IPS DF 6.9 (cell line): ENCODE results near the gene HBG1.

ENCODE experiments used
- DNase-seq: peaks from one replicate; pipeline ENCODE4 v3.0.0-alpha.2; 2013; ENCODE audit warnings: low read depth, low spot score
- H3K27ac ChIP-seq: one replicate; pipeline ENCODE4 v1.5.1; 2013; ENCODE audit warnings: low read length, control low read depth
- H3K27me3 ChIP-seq: 2 replicates; pipeline ENCODE4 v1.6.1; 2013; ENCODE audit warnings: mild to moderate bottlenecking, low read length; ENCODE audit not compliant: control insufficient read depth, insufficient read depth
- H3K36me3 ChIP-seq: 2 replicates; pipeline ENCODE4 v1.6.1; 2013; ENCODE audit warnings: low read length; ENCODE audit not compliant: control insufficient read depth, insufficient read depth
- H3K4me1 ChIP-seq: 2 replicates; pipeline ENCODE4 v1.6.1; 2013; ENCODE audit warnings: low read length; ENCODE audit not compliant: control insufficient read depth, insufficient read depth
- H3K4me3 ChIP-seq: 2 replicates; pipeline ENCODE4 v1.5.1; 2013; ENCODE audit warnings: mild to moderate bottlenecking, low read length
- H3K9me3 ChIP-seq: 2 replicates; pipeline ENCODE4 v1.6.1; 2013; ENCODE audit warnings: low read length, inconsistent platforms; ENCODE audit not compliant: control insufficient read depth, insufficient read depth
- WGBS: extraction: QIAGEN DNeasy Blood & Tissue Kit; methylation state at CpG from one replicate; pipeline ENCODE4 v1.1.7; 2013; ENCODE audit warnings: mixed read lengths, missing lambda C conversion rate; ENCODE audit not compliant: insufficient read length, insufficient coverage; 5-methylcytosine and 5-hydroxymethylcytosine counted together

The HBG1 gene

GRCh38 chr11:5235364-5236095 lies 14.1 kb downstream of the HBG1 start:
- Histone ChIP-seq H3K36me3 (no peaks in the 10 kb centered on the region), H3K27ac (no peak overlapping the region), H3K9me3 (no peaks in the 10 kb centered on the region), H3K27me3 (no peaks in the 10 kb centered on the region), H3K4me3 (no peak overlapping the region), H3K4me1 (no peaks in the 10 kb centered on the region)
- no peak for DNase-seq
- WGBS = no CpG with 5 or more reads among the region's 5 CpGs

- H3K27me3 ChIP-seq = no peaks in the 10 kb centered on the region
- H3K4me1 ChIP-seq = no peaks in the 10 kb centered on the region
- no peaks in the 10 kb centered on the region for H3K36me3 ChIP-seq
- no CpG with 5 or more reads among the region's 2 CpGs for WGBS
- H3K4me3 ChIP-seq = no peak within 1 kb of the TSS
- H3K27ac ChIP-seq = no peak within 1 kb of the TSS
- DNase-seq = no peak
- H3K9me3 ChIP-seq = no peaks in the 10 kb centered on the region
Observed at GRCh38 chr11:5234381-5234834, 15.2 kb downstream of the HBG1 start, which contains the start of gene HBD. Gene HBD, minus strand, starts transcription at chr11:5234483. Its CDS starts 50 bp downstream, at chr11:5234433.

GRCh38 chr11:5233307-5233706 lies 16.4 kb downstream of the HBG1 start:
- Histone ChIP-seq H3K36me3 (no peaks in the 10 kb centered on the region), H3K9me3 (no peaks in the 10 kb centered on the region), H3K27ac (no peak overlapping the region), H3K4me1 (no peaks in the 10 kb centered on the region), H3K27me3 (no peaks in the 10 kb centered on the region), H3K4me3 (no peak overlapping the region)
- WGBS = no CpG with 5 or more reads among the region's 1 CpG
- DNase-seq = no peak

GRCh38 chr11:5232821-5233220 lies 16.8 kb downstream of the HBG1 start:
- Histone ChIP-seq H3K4me1 (no peaks in the 10 kb centered on the region), H3K9me3 (no peaks in the 10 kb centered on the region), H3K27ac (no peak overlapping the region), H3K27me3 (no peaks in the 10 kb centered on the region), H3K4me3 (no peak overlapping the region), H3K36me3 (no peaks in the 10 kb centered on the region)
- no CpG with 5 or more reads among the region's 2 CpGs for WGBS
- DNase-seq = no peak

GRCh38 chr11:5232176-5232575 lies 17.5 kb downstream of the HBG1 start:
- H3K27ac ChIP-seq = no peak overlapping the region
- H3K9me3 ChIP-seq = no peaks in the 10 kb centered on the region
- H3K4me3 ChIP-seq = no peak overlapping the region
- no peak for DNase-seq
- H3K27me3 ChIP-seq = no peaks in the 10 kb centered on the region
- H3K4me1 ChIP-seq = no peaks in the 10 kb centered on the region
- no peaks in the 10 kb centered on the region for H3K36me3 ChIP-seq
- WGBS = 100% methylated on average over 2 of the region's 3 CpGs

- WGBS = no CpG with 5 or more reads among the region's 2 CpGs
- no peaks in the 10 kb centered on the region for H3K4me1 ChIP-seq
- no peaks in the 10 kb centered on the region for H3K36me3 ChIP-seq
- DNase-seq = no peak
- no peaks in the 10 kb centered on the region for H3K9me3 ChIP-seq
- H3K27me3 ChIP-seq = no peaks in the 10 kb centered on the region
- no peak overlapping the region for H3K27ac ChIP-seq
- no peak overlapping the region for H3K4me3 ChIP-seq
Observed at GRCh38 chr11:5231111-5231510, 18.5 kb downstream of the HBG1 start.

GRCh38 chr11:5230266-5230665 lies 19.4 kb downstream of the HBG1 start:
- H3K9me3 ChIP-seq = no peaks in the 10 kb centered on the region
- no peaks in the 10 kb centered on the region for H3K4me1 ChIP-seq
- no peaks in the 10 kb centered on the region for H3K36me3 ChIP-seq
- H3K27ac ChIP-seq = no peak overlapping the region
- DNase-seq = no peak
- WGBS = 100% methylated on average over 1 of the region's 1 CpG
- no peaks in the 10 kb centered on the region for H3K27me3 ChIP-seq
- H3K4me3 ChIP-seq = no peak overlapping the region

- H3K27ac ChIP-seq = no peak overlapping the region
- no CpG with 5 or more reads among the region's 2 CpGs for WGBS
- H3K36me3 ChIP-seq = no peaks in the 10 kb centered on the region
- H3K4me3 ChIP-seq = no peak overlapping the region
- no peaks in the 10 kb centered on the region for H3K4me1 ChIP-seq
- no peaks in the 10 kb centered on the region for H3K9me3 ChIP-seq
- no peak for DNase-seq
- H3K27me3 ChIP-seq = no peaks in the 10 kb centered on the region
Observed at GRCh38 chr11:5229796-5230195, 19.9 kb downstream of the HBG1 start.

GRCh38 chr11:5229356-5229755 lies 20.3 kb downstream of the HBG1 start:
- Histone ChIP-seq H3K36me3 (no peaks in the 10 kb centered on the region), H3K4me3 (no peak overlapping the region), H3K27me3 (no peaks in the 10 kb centered on the region), H3K9me3 (no peaks in the 10 kb centered on the region), H3K27ac (no peak overlapping the region), H3K4me1 (no peaks in the 10 kb centered on the region)
- WGBS = no CpG with 5 or more reads among the region's 1 CpG
- no peak for DNase-seq

- Histone ChIP-seq H3K9me3 (no peaks in the 10 kb centered on the region), H3K36me3 (no peaks in the 10 kb centered on the region), H3K27ac (no peak overlapping the region), H3K4me1 (no peaks in the 10 kb centered on the region), H3K4me3 (no peak overlapping the region), H3K27me3 (no peaks in the 10 kb centered on the region)
- DNase-seq = no peak
- WGBS = 100% methylated on average over 2 of the region's 5 CpGs
Observed at GRCh38 chr11:5228124-5228523, 21.5 kb downstream of the HBG1 start.

- Histone ChIP-seq H3K4me1 (no peaks in the 10 kb centered on the region), H3K9me3 (no peaks in the 10 kb centered on the region), H3K4me3 (no peak overlapping the region), H3K36me3 (no peaks in the 10 kb centered on the region), H3K27me3 (no peaks in the 10 kb centered on the region), H3K27ac (no peak overlapping the region)
- DNase-seq = no peak
- no CpG with 5 or more reads among the region's 1 CpG for WGBS
Observed at GRCh38 chr11:5227681-5228080, 22.0 kb downstream of the HBG1 start.
